ENCODE results near the gene FRK.
"Not testable (repeated sequence)": the region's sequence is repeated elsewhere in the genome, so short reads cannot be mapped to it uniquely, and the experiment has no call there.

The FRK gene

GRCh38 chr6:115960286-115960685, 100.4 kb downstream of the FRK start:
- not testable (repeated sequence) for H3K4me3 ChIP-seq (ENCODE audit: low read length); H3K9me3 ChIP-seq (ENCODE audit: insufficient read depth, low read depth, low read length); H3K27ac ChIP-seq (ENCODE audit: low read length); H3K27me3 ChIP-seq (ENCODE audit: insufficient read depth, low read length); H3K9ac ChIP-seq (ENCODE audit: low read depth, low read length); H3K4me1 ChIP-seq (ENCODE audit: insufficient read depth, low read length); H3K36me3 ChIP-seq (ENCODE audit: insufficient read depth, low read depth, low read length)

- Histone ChIP-seq H3K27me3 (ENCODE audit: insufficient read depth, low read length) (no peaks in the 10 kb centered on the region), H3K36me3 (ENCODE audit: insufficient read depth, low read depth, low read length) (no peaks in the 10 kb centered on the region), H3K4me3 (ENCODE audit: low read length) (no peak overlapping the region), H3K27ac (ENCODE audit: low read length) (no peak overlapping the region), H3K9ac (ENCODE audit: low read depth, low read length) (no peak overlapping the region), H3K4me1 (ENCODE audit: insufficient read depth, low read length) (no peaks in the 10 kb centered on the region), H3K9me3 (ENCODE audit: insufficient read depth, low read depth, low read length) (no peaks in the 10 kb centered on the region)
Observed at GRCh38 chr6:115958958-115959357, 101.7 kb downstream of the FRK start.

DNA sequence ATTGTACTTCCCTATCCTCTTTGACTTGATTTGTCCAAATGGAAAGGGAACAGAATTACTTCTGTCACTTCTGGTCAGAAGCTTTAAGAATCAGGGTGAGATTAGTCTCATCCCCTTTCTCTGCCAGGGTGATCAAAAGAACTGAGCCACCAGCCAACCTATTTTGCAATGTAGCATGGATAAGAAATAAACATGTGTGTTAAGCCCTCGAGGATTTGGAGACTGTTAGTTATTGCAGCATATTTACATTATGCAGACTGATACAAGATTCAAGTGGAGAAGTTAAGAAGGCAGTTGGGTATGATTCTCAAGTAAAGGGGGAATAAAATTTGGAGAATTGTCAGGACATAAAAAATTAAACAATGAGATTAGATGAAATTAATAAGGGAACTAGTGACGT, 106.0 kb downstream of the FRK start:
- Histone ChIP-seq H3K9ac (ENCODE audit: low read depth, low read length) (no peak overlapping the region), H3K9me3 (ENCODE audit: insufficient read depth, low read depth, low read length) (no peaks in the 10 kb centered on the region), H3K27ac (ENCODE audit: low read length) (no peak overlapping the region), H3K36me3 (ENCODE audit: insufficient read depth, low read depth, low read length) (no peaks in the 10 kb centered on the region), H3K4me3 (ENCODE audit: low read length) (no peak overlapping the region), H3K4me1 (ENCODE audit: insufficient read depth, low read length) (no peaks in the 10 kb centered on the region), H3K27me3 (ENCODE audit: insufficient read depth, low read length) (no peaks in the 10 kb centered on the region)

- no peaks in the 10 kb centered on the region for H3K36me3 ChIP-seq (ENCODE audit: insufficient read depth, low read depth, low read length)
- no peak overlapping the region for H3K27ac ChIP-seq (ENCODE audit: low read length)
- no peak overlapping the region for H3K4me3 ChIP-seq (ENCODE audit: low read length)
- no peaks in the 10 kb centered on the region for H3K9me3 ChIP-seq (ENCODE audit: insufficient read depth, low read depth, low read length)
- H3K9ac ChIP-seq (ENCODE audit: low read depth, low read length) = no peak overlapping the region
- H3K27me3 ChIP-seq (ENCODE audit: insufficient read depth, low read length) = no peaks in the 10 kb centered on the region
- H3K4me1 ChIP-seq (ENCODE audit: insufficient read depth, low read length) = no peaks in the 10 kb centered on the region
Observed at GRCh38 chr6:115948751-115949150, 111.9 kb downstream of the FRK start.

GRCh38 chr6:115947966-115948541, 112.6 kb downstream of the FRK start:
- H3K36me3 ChIP-seq (ENCODE audit: insufficient read depth, low read depth, low read length) = no peaks in the 10 kb centered on the region
- no peaks in the 10 kb centered on the region for H3K4me1 ChIP-seq (ENCODE audit: insufficient read depth, low read length)
- H3K27me3 ChIP-seq (ENCODE audit: insufficient read depth, low read length) = no peaks in the 10 kb centered on the region
- H3K9ac ChIP-seq (ENCODE audit: low read depth, low read length) = no peak overlapping the region
- H3K4me3 ChIP-seq (ENCODE audit: low read length) = no peak overlapping the region
- no peaks in the 10 kb centered on the region for H3K9me3 ChIP-seq (ENCODE audit: insufficient read depth, low read depth, low read length)
- no peak overlapping the region for H3K27ac ChIP-seq (ENCODE audit: low read length)

DNA sequence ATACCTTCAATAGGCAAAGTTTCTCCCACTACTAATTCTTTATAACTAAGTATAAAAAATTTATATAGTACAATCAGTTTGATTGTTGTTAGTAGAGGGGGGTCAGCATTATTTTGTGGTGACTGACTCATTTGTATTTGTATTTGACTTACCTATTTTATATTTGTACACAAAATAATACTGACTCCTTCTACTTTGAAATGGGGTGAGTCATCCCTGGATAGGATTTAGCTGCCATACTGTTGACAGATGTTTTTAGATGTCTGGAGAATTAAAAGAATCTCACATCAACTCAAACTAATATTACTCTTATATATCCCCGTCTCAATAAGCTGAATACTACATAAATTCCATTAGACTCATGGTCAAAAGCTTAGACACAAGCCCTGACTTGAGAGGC, 114.9 kb downstream of the FRK start:
- H3K36me3 ChIP-seq (ENCODE audit: insufficient read depth, low read depth, low read length) = no peaks in the 10 kb centered on the region
- H3K4me1 ChIP-seq (ENCODE audit: insufficient read depth, low read length) = no peaks in the 10 kb centered on the region
- no peak overlapping the region for H3K9ac ChIP-seq (ENCODE audit: low read depth, low read length)
- H3K27ac ChIP-seq (ENCODE audit: low read length) = no peak overlapping the region
- H3K27me3 ChIP-seq (ENCODE audit: insufficient read depth, low read length) = no peaks in the 10 kb centered on the region
- H3K9me3 ChIP-seq (ENCODE audit: insufficient read depth, low read depth, low read length) = 0 out of 2 replicates have a peak, but pooled peaks cover under 1% of the 10 kb centered on the region
- H3K4me3 ChIP-seq (ENCODE audit: low read length) = no peak overlapping the region

DNA sequence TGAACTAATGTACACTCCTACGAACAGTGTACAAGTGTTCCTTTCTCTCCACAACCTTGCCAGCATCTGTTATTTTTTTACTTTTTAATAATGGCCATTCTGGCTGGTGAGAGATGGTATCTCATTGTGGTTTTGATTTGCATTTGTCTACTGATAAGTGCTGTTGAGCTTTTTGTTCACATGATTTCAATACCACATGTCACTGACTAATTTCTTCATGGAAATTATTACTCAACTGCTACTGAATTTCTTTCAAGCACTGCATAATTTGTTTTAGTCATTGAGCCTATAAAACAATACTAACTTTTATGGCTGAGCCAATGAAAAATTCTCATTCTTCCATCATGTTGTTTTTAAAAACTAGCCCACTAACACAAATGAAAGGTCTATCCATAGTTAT, 115.4 kb downstream of the FRK start:
- Histone ChIP-seq H3K9me3 (ENCODE audit: insufficient read depth, low read depth, low read length) (peaks cover 5% of the 10 kb centered on the region; the same call in 1 of the 2 replicates), H3K4me3 (ENCODE audit: low read length) (no peak overlapping the region), H3K4me1 (ENCODE audit: insufficient read depth, low read length) (no peaks in the 10 kb centered on the region), H3K36me3 (ENCODE audit: insufficient read depth, low read depth, low read length) (no peaks in the 10 kb centered on the region), H3K27me3 (ENCODE audit: insufficient read depth, low read length) (no peaks in the 10 kb centered on the region), H3K9ac (ENCODE audit: low read depth, low read length) (no peak overlapping the region), H3K27ac (ENCODE audit: low read length) (no peak overlapping the region)

GRCh38 chr6:115944829-115945228, 115.9 kb downstream of the FRK start:
- not testable (repeated sequence) for H3K4me1 ChIP-seq (ENCODE audit: insufficient read depth, low read length); H3K9ac ChIP-seq (ENCODE audit: low read depth, low read length); H3K27ac ChIP-seq (ENCODE audit: low read length); H3K36me3 ChIP-seq (ENCODE audit: insufficient read depth, low read depth, low read length); H3K4me3 ChIP-seq (ENCODE audit: low read length); H3K27me3 ChIP-seq (ENCODE audit: insufficient read depth, low read length); H3K9me3 ChIP-seq (ENCODE audit: insufficient read depth, low read depth, low read length)

GRCh38 chr6:115937502-115937901, 123.2 kb downstream of the FRK start:
- not testable (repeated sequence) for H3K4me1 ChIP-seq (ENCODE audit: insufficient read depth, low read length); H3K27ac ChIP-seq (ENCODE audit: low read length); H3K4me3 ChIP-seq (ENCODE audit: low read length); H3K36me3 ChIP-seq (ENCODE audit: insufficient read depth, low read depth, low read length); H3K27me3 ChIP-seq (ENCODE audit: insufficient read depth, low read length); H3K9ac ChIP-seq (ENCODE audit: low read depth, low read length); H3K9me3 ChIP-seq (ENCODE audit: insufficient read depth, low read depth, low read length)

DNA sequence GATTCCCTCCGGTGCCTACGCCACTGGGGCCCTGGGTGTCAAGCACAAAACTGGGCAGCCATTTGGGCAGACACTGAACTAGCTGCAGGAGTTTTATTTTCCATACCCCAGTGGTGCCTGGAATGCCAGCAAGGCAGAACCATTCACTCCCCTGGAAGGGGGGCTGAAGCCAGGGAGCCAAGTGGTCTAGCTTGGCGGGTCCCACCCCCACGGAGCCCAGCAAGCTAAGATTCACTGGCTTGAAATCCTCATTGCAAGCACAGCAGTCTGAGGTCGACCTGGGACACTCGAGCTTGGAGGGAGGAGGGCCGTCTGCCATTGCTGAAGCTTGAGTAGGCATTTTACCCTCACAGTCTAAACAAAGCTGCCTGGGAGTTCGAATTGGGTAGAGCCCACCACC, 125.3 kb downstream of the FRK start:
- Histone ChIP-seq H3K4me3 (ENCODE audit: low read length) (no peak overlapping the region), H3K27me3 (ENCODE audit: insufficient read depth, low read length) (no peaks in the 10 kb centered on the region), H3K36me3 (ENCODE audit: insufficient read depth, low read depth, low read length) (no peaks in the 10 kb centered on the region), H3K9ac (ENCODE audit: low read depth, low read length) (no peak overlapping the region), H3K27ac (ENCODE audit: low read length) (no peak overlapping the region), H3K9me3 (ENCODE audit: insufficient read depth, low read depth, low read length) (no peaks in the 10 kb centered on the region), H3K4me1 (ENCODE audit: insufficient read depth, low read length) (no peaks in the 10 kb centered on the region)

DNA sequence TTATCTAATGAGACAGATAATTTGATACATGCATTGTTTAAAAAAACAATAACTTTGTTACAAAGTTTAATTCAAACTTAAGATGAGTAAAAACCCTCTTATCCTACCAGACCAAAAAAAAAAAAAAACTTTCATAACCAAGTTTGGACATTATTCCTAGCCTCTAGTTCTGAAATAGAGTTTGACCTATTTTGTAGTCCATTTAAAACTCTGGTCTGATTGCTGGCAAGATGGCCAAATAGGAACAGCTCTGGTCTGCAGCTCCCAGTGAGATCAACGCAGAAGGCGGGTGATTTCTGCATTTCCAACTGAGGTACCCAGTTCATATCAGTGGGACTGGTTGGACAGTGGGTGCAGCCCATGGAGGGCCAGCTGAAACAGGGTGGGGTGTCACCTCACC, 125.9 kb downstream of the FRK start:
- Histone ChIP-seq H3K4me1 (ENCODE audit: insufficient read depth, low read length) (no peaks in the 10 kb centered on the region), H3K36me3 (ENCODE audit: insufficient read depth, low read depth, low read length) (no peaks in the 10 kb centered on the region), H3K9ac (ENCODE audit: low read depth, low read length) (no peak overlapping the region), H3K4me3 (ENCODE audit: low read length) (no peak overlapping the region), H3K27ac (ENCODE audit: low read length) (no peak overlapping the region), H3K9me3 (ENCODE audit: insufficient read depth, low read depth, low read length) (no peaks in the 10 kb centered on the region), H3K27me3 (ENCODE audit: insufficient read depth, low read length) (no peaks in the 10 kb centered on the region)

- Histone ChIP-seq H3K27ac (ENCODE audit: low read length) (no peak overlapping the region), H3K36me3 (ENCODE audit: insufficient read depth, low read depth, low read length) (no peaks in the 10 kb centered on the region), H3K4me1 (ENCODE audit: insufficient read depth, low read length) (no peaks in the 10 kb centered on the region), H3K4me3 (ENCODE audit: low read length) (no peak overlapping the region), H3K27me3 (ENCODE audit: insufficient read depth, low read length) (no peaks in the 10 kb centered on the region), H3K9me3 (ENCODE audit: insufficient read depth, low read depth, low read length) (no peaks in the 10 kb centered on the region), H3K9ac (ENCODE audit: low read depth, low read length) (no peak overlapping the region)
Observed at GRCh38 chr6:115934145-115934544, 126.5 kb downstream of the FRK start.

DNA sequence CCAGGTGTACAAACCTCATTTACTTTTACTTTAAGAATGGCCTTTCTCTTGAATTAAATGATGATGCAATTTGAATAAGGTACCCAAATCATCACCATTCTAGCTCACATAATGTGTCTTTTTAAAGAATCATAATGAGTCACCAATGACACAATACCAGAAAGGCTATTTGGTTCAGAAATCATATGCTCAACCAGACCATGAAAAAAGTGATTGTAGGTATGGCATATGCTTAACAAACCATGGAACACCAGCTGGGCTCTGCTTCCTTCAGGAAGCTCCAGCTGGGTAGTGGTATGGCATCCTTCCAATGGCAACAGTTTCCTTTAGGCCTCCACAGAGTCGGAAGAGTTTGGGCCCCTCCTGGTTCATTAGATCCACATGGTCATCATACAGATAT, 128.2 kb downstream of the FRK start:
- Histone ChIP-seq H3K27me3 (ENCODE audit: insufficient read depth, low read length) (no peaks in the 10 kb centered on the region), H3K27ac (ENCODE audit: low read length) (no peak overlapping the region), H3K4me1 (ENCODE audit: insufficient read depth, low read length) (no peaks in the 10 kb centered on the region), H3K9me3 (ENCODE audit: insufficient read depth, low read depth, low read length) (no peaks in the 10 kb centered on the region), H3K9ac (ENCODE audit: low read depth, low read length) (no peak overlapping the region), H3K36me3 (ENCODE audit: insufficient read depth, low read depth, low read length) (no peaks in the 10 kb centered on the region), H3K4me3 (ENCODE audit: low read length) (no peak overlapping the region)
